Endometrial microvascular endothelial cells (primary cell): Measurements from ENCODE around the gene RGS3. TPM values are rescaled to one million over a fixed set of nuclear protein-coding genes. Genes with fewer than 3 reads are reported as not detected.
"Not testable (repeated sequence)": the region's sequence is repeated elsewhere in the genome, so short reads cannot be mapped to it uniquely, and the experiment has no call there.

Experiments used
- in situ Hi-C: cut with HindIII; loops from 2 replicates; pipeline ENCODE4 v1.10.0; 2017; ENCODE audit warnings: low sequenced_read_pairs, low pct_unique_long_range_greater_than_20kb; ENCODE audit errors: inconsistent ontology term
- total RNA-seq: library from RNA; depleted of rRNA; stranded (reverse); fragments of >200 nt; gene quantifications from one replicate; pipeline ENCODE4 v1.2.3, GENCODE V29; 2015; ENCODE audit errors: inconsistent ontology term

The RGS3 gene
- 106 TPM for total RNA-seq

GRCh38 chr9:113463418-113464285 is at the start of gene RGS3:
Gene RGS3, plus strand, starts transcription at chr9:113463727. Its CDS starts 76 bp downstream, at chr9:113463803.
- in situ Hi-C loops: no loop called here

DNA sequence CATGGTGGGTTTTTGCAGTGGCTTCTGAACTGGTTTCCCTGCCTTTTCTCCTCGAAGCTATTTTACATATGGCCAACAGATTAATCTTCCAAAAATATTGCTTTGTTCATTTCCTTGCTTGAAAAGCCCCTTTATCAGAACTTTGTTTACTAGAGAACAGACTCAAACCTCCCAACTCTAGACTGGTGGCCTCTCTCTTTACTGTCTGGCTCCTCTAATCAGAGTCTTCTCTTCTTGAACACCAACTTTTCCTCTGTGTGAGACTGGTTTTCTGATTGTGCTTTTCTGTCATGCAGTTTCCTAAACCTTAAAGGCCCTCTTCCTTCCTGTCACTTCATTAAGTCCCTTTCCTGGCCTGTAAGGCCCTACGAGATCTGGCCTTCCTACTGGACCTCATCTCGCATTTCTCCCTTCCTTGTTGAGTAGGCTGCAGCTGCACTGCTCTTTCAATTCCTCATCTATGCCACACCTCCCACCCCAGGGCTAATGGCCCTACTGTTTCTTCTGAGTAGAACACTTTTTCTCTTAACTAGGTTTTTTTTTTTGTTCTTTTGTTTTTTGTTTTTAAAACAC is 47.3 kb upstream of the RGS3 start:
- in situ Hi-C loops: no loop called here

GRCh38 chr9:113417370-113417769 is 46.2 kb upstream of the RGS3 start:
- in situ Hi-C loops: no loop called here

DNA sequence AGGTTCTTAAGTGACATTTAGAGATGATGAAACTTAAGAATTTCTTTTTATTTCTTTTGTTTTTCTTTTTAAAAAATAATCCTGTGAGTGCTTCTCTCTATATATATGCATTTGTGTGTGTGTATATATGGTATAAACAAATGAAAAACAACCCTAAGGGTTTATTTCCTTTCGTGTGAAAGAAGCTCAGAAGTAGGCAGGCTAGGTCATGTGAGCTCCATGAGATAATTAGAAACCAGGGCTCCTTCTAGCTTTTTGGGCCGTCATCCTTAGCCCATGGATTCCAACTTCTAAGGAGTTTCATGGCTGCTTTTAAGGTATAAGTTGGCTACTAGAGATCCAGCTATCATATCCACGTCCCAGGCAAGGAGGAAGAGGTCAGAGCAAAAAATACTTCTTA is 41.8 kb upstream of the RGS3 start:
- in situ Hi-C loops: no loop called here

- in situ Hi-C loops: no loop called here
Observed at GRCh38 chr9:113425072-113425471, 38.5 kb upstream of the RGS3 start.

- in situ Hi-C loops: no loop called here
Observed at GRCh38 chr9:113426701-113427100, 36.8 kb upstream of the RGS3 start.

DNA sequence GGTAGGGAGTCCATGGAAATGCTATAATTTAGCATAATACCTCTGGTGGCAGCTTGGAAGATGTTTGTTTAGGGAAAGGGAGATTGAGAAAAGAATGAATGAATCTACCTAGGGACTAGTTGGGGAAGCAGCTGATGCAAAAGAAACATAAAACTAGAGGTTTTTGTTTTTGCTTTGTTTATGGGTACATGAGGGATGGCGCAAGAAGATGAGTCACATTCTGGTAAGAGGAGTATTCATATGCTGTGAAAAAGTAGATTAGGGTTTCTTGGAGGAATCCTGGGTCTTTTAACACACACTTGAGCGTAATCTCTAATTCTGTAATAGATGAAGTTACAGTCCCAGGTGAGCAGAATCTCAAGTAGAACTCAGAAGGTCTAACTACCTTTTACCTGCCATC is 35.9 kb upstream of the RGS3 start:
- in situ Hi-C loops: no loop called here

DNA sequence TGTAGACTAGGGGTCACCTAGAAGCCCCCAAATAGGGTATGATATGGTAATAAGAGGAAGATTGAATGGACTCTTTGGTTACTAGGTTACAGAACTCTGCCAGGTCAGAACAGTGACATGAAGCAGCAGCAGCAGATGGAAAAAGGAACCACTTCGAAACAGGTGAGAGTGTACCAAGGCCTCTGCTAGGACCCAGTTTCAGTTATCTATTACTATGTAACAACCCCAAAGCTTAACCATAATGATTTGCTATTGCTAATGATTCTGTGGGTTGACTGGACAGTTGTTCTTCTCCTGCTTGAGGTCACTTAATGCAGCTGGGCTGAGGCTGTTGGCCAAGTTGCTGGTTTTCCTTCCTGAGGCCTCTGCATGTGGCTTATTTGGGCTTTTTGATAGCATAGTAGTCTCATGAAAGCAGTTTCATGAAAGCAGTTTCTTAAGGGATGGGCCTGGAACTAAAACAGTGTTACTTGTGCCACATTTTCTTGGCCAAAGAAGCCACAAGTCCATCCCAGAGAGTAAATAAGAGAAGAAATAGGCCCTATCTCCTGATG is 35.4 kb upstream of the RGS3 start:
- in situ Hi-C loops: no loop called here

- in situ Hi-C loops: no loop called here
Observed at GRCh38 chr9:113431191-113431590, 32.3 kb upstream of the RGS3 start.

DNA sequence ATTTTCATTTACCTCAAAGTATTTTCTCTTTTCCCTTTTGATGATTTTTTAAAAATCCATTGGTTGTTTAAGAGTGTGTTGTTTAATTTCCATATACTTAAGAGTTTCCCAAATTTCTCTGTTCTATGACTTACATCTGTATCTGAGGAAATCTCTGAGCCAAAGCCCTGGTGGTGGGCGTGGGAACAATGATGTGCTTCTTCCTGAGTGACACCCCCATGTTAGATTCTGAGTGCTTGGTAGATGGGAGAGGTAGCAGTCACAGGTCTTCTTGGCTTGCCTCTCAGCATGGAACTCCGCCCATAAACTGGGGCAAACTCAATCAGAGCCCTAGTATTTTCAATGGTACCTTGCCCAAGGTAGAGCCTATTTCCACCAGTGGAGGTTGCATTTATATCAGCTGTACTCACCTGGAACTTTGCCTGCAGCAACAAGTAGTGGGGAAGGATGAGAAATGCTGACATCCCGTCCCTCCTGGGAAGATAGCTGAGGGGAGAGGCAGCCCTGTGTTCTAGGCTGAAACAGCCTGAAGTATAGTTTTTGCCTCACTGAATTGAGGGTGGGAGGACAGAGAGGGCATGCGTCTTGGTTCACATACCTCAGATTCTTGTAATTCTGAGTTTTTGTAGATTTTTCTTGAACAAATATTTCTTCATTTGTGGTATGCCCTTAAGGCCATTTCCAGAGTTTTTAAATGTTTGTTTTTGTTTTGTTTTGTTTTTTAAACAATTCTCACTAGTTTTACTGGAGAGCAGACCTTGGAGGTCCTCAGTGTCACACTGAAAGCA is 26.6 kb upstream of the RGS3 start:
- in situ Hi-C loops: no loop called here

- in situ Hi-C loops: not testable (repeated sequence)
Observed at GRCh38 chr9:113437716-113438115, 25.8 kb upstream of the RGS3 start.

GRCh38 chr9:113444736-113445135 is 18.8 kb upstream of the RGS3 start:
- in situ Hi-C loops: no loop called here

GRCh38 chr9:113446323-113446740 is 17.2 kb upstream of the RGS3 start:
- in situ Hi-C loops: no loop called here

GRCh38 chr9:113449376-113449775 is 14.2 kb upstream of the RGS3 start:
- in situ Hi-C loops: no loop called here

DNA sequence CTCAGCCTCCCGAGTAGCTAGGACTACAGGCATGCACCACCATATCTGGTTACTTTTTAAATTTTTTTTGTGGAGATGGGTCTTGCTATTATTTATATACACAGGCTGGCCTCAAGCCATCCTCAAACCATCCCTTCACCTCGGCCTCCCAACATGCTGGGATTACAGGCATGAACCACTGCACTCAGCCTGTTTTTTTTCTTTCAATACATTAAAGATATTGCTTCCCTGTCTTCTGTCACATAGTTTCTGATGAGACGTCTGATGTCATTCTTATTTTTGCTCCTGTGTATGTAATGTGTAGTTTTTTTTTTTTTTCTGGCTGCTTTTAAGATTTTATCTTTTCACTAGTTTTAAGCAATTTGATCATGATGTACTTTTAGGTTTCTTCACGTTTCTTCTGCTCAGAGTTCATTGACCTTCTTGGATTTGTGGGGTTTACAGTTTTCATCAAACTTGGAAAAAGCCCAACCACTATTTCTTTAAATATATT is 11.4 kb upstream of the RGS3 start:
- in situ Hi-C loops: no loop called here

DNA sequence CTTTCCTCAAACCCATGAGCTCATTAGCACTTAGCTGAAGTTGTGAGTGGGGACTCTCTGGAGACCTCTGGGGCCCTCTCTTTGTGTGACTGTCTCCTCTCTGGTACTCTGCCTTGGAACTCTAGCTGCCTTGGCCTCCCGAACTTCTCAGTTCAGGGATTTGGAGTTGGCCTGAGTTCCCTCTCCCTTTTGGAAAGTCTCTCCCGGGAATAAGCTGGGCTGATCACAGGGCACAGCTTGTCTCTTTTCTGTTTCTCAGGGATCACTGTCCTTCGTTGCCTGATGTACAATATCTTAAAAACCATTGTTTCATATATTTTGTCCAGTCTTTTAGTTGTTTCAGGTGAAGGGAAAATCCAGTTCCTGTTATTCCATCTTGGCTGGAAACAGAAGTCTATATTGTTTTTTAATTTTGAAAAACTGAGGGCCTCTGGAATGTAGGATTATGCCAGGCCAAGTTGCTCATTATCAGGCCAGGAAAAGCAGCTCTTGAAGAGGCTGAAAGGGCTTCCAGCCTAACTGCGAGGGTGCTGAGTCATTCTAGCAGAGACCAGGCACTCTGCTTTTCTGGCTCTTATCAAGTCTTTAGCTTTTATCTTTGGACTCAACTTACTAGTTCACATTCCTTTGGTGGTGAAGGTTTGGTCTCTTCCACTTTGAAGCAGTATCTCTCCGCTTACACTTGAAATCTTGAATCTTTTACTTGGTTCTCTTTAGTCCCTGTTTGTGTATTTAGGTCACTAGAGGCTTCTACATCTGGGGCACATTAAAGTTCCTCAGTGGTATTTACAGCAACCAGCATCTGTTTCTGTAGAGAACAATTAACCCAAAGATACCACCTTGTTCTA is 8.4 kb upstream of the RGS3 start:
- in situ Hi-C loops: no loop called here

DNA sequence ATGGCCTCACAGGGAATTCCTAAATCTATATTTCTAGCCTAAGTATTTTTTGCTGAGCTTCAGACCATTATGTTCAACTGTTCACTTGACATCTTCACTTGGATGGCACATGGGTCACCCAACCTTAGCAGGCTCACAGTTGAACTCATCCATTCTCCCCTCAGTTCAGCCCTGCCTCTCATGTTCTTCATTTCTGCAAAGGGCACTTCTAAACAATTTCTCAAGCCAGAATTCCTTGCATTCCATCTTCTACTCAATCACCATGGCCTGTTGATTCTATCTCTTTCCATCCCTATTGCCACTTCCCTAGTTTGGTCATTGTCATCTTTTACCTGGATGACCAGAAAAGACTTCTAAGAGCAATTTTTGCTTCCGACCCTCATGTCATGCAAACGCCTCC is 7.3 kb upstream of the RGS3 start:
- in situ Hi-C loops: no loop called here

- in situ Hi-C loops: no loop called here
Observed at GRCh38 chr9:113461285-113461684, 2.2 kb upstream of the RGS3 start.
